Measurements from ENCODE around the gene TMED1. TPM values are rescaled to one million over a fixed set of nuclear protein-coding genes. Genes with fewer than 3 reads are reported as not detected.

The TMED1 gene
- total and polyA plus RNA-seq, 9 of the 15 experiments (the other 6 are each of a cell fraction or from before 2014, with no cell fraction given) = 0.86 to 30.2 (median 23.5) TPM

DNA sequence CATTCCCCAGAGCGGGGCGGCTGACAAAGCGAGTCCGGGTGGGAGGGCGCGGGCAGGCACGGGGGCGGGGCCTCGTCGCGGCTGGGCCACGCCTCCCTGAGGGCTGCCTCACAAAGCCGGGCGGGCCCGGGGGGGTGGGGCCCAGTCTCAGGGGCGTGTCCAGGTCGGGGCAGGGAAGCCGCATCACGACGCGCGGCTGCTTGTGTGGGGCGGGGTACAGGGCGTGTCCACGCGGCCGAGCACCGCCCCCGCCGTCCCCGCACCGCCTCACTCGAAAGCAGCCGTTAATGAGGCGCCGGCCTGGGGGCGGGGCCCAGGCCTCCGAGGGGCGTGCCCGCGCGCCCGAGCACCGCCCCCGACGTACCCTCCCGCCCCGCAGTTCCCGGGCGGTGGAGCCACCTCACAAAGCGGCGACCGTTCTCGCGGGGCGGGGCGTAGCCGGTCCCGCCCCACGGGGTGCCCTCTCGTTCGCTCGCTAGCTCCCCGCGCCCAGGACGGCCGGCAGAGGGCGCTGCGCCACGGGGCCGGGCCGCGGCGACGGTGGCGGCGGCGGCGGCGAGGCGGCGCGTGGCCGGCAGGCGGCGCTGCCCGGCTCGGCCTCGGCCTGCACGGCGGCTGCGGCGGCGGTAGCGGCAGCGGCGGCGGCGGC, 35.1 kb upstream of the TMED1 start, which contains the start of gene CARM1 (continued):
- no peak for TF ChIP-seq SUPT5H (IDR thresholded peaks at IDR 0.05)
- TF ChIP-seq ZNF445 (CRISPR knock-in tag; IDR thresholded peaks at IDR 0.05; ENCODE audit: low read depth) = no peak
- peak; percentile 30; the same call in 1 of the 2 replicates for TF ChIP-seq TCF3 (CRISPR knock-in tag; IDR thresholded peaks at IDR 0.05)
- TF ChIP-seq ZNF551 (CRISPR knock-in tag; IDR thresholded peaks at IDR 0.05) = no peak
- TF ChIP-seq TAF1 (IDR thresholded peaks at IDR 0.05; ENCODE audit: control insufficient read depth, extremely low read depth, insufficient read depth, low read length, severe bottlenecking) = peak; percentile 14
- TF ChIP-seq EHMT2 (IDR thresholded peaks at IDR 0.05) = no peak
- TF ChIP-seq ZBTB1 (CRISPR knock-in tag; IDR thresholded peaks at IDR 0.05; ENCODE audit: borderline replicate concordance, low read depth) = no peak; the same call in 1 of the 2 replicates
- TF ChIP-seq STAT5A (IDR thresholded peaks at IDR 0.05; ENCODE audit: borderline replicate concordance, low read length) = no peak
- TF ChIP-seq, protein P1, sequence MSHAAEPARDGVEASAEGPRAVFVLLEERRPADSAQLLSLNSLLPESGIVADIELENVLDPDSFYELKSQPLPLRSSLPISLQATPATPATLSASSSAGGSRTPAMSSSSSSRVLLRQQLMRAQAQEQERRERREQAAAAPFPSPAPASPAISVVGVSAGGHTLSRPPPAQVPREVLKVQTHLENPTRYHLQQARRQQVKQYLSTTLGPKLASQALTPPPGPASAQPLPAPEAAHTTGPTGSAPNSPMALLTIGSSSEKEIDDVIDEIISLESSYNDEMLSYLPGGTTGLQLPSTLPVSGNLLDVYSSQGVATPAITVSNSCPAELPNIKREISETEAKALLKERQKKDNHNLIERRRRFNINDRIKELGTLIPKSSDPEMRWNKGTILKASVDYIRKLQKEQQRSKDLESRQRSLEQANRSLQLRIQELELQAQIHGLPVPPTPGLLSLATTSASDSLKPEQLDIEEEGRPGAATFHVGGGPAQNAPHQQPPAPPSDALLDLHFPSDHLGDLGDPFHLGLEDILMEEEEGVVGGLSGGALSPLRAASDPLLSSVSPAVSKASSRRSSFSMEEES (CRISPR knock-in tag; IDR thresholded peaks at IDR 0.05) = no peak
- peak in 1 of 2 experiments; percentile 78; a peak in 2 of 4 replicates for TF ChIP-seq NONO (IDR thresholded peaks at IDR 0.05; ENCODE audit: low read depth in 2 of 2, low read length in 1 of 2)
- no peak for TF ChIP-seq AFF4 (CRISPR knock-in tag; IDR thresholded peaks at IDR 0.05)
- TF ChIP-seq HNRNPH1 (optimal IDR thresholded peaks at IDR 0.05; ENCODE audit: low read depth, low read length) = no peak
- TF ChIP-seq RBM17 (IDR thresholded peaks at IDR 0.05; ENCODE audit: borderline replicate concordance, low read depth, low read length) = no peak
- TF ChIP-seq SIN3B (IDR thresholded peaks at IDR 0.05; ENCODE audit: low read depth) = peak; percentile 51; the same call in 1 of the 2 replicates
- TF ChIP-seq NRF1 (conservative IDR thresholded peaks at IDR 0.05 in 1 of 2, IDR thresholded peaks at IDR 0.05 in 1 of 2) = peak; percentile 86 to 87
- TF ChIP-seq, protein P2, sequence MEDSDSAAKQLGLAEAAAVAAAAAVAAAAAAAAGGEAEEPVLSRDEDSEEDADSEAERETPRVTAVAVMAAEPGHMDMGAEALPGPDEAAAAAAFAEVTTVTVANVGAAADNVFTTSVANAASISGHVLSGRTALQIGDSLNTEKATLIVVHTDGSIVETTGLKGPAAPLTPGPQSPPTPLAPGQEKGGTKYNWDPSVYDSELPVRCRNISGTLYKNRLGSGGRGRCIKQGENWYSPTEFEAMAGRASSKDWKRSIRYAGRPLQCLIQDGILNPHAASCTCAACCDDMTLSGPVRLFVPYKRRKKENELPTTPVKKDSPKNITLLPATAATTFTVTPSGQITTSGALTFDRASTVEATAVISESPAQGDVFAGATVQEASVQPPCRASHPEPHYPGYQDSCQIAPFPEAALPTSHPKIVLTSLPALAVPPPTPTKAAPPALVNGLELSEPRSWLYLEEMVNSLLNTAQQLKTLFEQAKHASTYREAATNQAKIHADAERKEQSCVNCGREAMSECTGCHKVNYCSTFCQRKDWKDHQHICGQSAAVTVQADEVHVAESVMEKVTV (CRISPR knock-in tag; IDR thresholded peaks at IDR 0.05) = no peak
- peak; percentile 54; the same call in 1 of the 2 replicates for TF ChIP-seq E2F1 (CRISPR knock-in tag; IDR thresholded peaks at IDR 0.05)
- no peak for TF ChIP-seq PHB2 (IDR thresholded peaks at IDR 0.05; ENCODE audit: low read depth)

All from K562 (cell line).